SK-N-SH (cell line): Measurements from ENCODE around the gene C14orf132. TPM values are rescaled to one million over a fixed set of nuclear protein-coding genes. Genes with fewer than 3 reads are reported as not detected.

Source experiments
- CTCF ChIA-PET: fragments of 300-600, 350-600 bp; formaldehyde crosslinking; extraction: SDS; loops from one replicate; lab custom pipeline; 2021; lab: Yijun Ruan, JAX
- POLR2A ChIA-PET: fragments of 350-600 bp; sonication (Branson Sonifier 250); formaldehyde crosslinking; extraction: SDS; loops from one replicate; lab custom pipeline; 2020; ENCODE audit warnings: antibody characterized with exemption, inconsistent platforms; lab: Yijun Ruan, JAX
- DNase-seq: peaks from one replicate; pipeline ENCODE4 v3.0.0; 2012
- H2AFZ ChIP-seq: fragments of 200-600 bp; sonication (generic); 2 replicates; pipeline ENCODE4 v1.8.1; 2016; ENCODE audit warnings: antibody characterized with exemption, mild to moderate bottlenecking, low read depth
- H3F3A ChIP-seq: fragments of 200-600 bp; sonication (generic); replicated peaks from 2 replicates; pipeline ENCODE3; 2016; ENCODE audit warnings: antibody characterized with exemption, mild to moderate bottlenecking; ENCODE audit not compliant: insufficient read depth
- H3K27ac ChIP-seq, 2 experiments: fragments of 200-500 bp in 1 of 2; fragments of 200-600 bp in 1 of 2; sonication (Bioruptor generic) in 1 of 2; sonication (generic), shearing (Covaris generic) in 1 of 2; 2 replicates each; pipeline versions ENCODE4 v1.5.1 to v1.6.1; 2014 to 2016; ENCODE audit warnings: low read depth in 2 of 2, inconsistent platforms in 1 of 2, low read length in 1 of 2, mild to moderate bottlenecking in 1 of 2, mixed read lengths in 1 of 2
- H3K27me3 ChIP-seq: fragments of 200-600 bp; sonication (generic), shearing (Covaris generic); 2 replicates; pipeline ENCODE4 v1.6.1; 2016; ENCODE audit warnings: mixed run types; ENCODE audit not compliant: insufficient read depth
- H3K36me3 ChIP-seq, 2 experiments: fragments of 200-500 bp in 1 of 2; fragments of 200-600 bp in 1 of 2; sonication (Bioruptor generic) in 1 of 2; sonication (generic) in 1 of 2; replicated peaks in 1 of 2; 2 replicates each; pipeline versions ENCODE3 to v1.5.1; 2014 to 2016; ENCODE audit warnings: low read length in 1 of 2, mild to moderate bottlenecking in 1 of 2; ENCODE audit not compliant: insufficient read depth in 2 of 2, control insufficient read depth in 1 of 2
- H3K4me1 ChIP-seq, 2 experiments: fragments of 200-500 bp in 1 of 2; fragments of 200-600 bp in 1 of 2; sonication (Bioruptor generic) in 1 of 2; sonication (generic), shearing (Covaris generic) in 1 of 2; 2 replicates each; pipeline versions ENCODE4 v1.5.1 to v1.6.1; 2014 to 2016; ENCODE audit warnings: low read depth in 1 of 2, low read length in 1 of 2, mixed run types in 1 of 2; ENCODE audit not compliant: insufficient read depth in 2 of 2, control insufficient read depth in 1 of 2
- H3K4me2 ChIP-seq: fragments of 200-600 bp; sonication (generic), shearing (Covaris generic); 2 replicates; pipeline ENCODE4 v1.6.1; 2017; ENCODE audit warnings: mixed run types
- H3K4me3 ChIP-seq, 2 experiments: fragments of 200-500 bp in 1 of 2; fragments of 200-600 bp in 1 of 2; sonication (Bioruptor generic) in 1 of 2; sonication (generic), shearing (Covaris generic) in 1 of 2; 2 replicates each; pipeline versions ENCODE4 v1.5.1 to v1.8.1; 2014 to 2016; ENCODE audit warnings: low read depth in 2 of 2, inconsistent platforms in 1 of 2, low read length in 1 of 2, mild to moderate bottlenecking in 1 of 2, mixed read lengths in 1 of 2, moderate library complexity in 1 of 2
- H3K79me2 ChIP-seq: fragments of 200-600 bp; sonication (generic); 2 replicates; pipeline ENCODE4 v1.8.1; 2017; ENCODE audit warnings: mild to moderate bottlenecking; ENCODE audit not compliant: insufficient read depth
- H3K9ac ChIP-seq: fragments of 200-600 bp; sonication (generic); 2 replicates; pipeline ENCODE4 v1.6.1; 2017; ENCODE audit warnings: mixed run types
- H3K9me2 ChIP-seq: fragments of 200-600 bp; sonication (generic); 2 replicates; pipeline ENCODE4 v1.6.1; 2017; ENCODE audit warnings: mixed run types
- H3K9me3 ChIP-seq: fragments of 200-600 bp; sonication (generic); 2 replicates; pipeline ENCODE4 v1.6.1; 2017; ENCODE audit warnings: mixed run types, mild to moderate bottlenecking, moderate library complexity
- H4K20me1 ChIP-seq: fragments of 200-600 bp; sonication (generic); 2 replicates; pipeline ENCODE4 v1.6.1; 2017; ENCODE audit warnings: mild to moderate bottlenecking, mixed run types; ENCODE audit not compliant: insufficient read depth
- CHD2 ChIP-seq: fragments of 150-350 bp; IDR thresholded peaks from 2 replicates; pipeline ENCODE4 v1.6.1; 2018; ENCODE audit warnings: low read length; ENCODE audit not compliant: partially characterized antibody
- CTCF ChIP-seq: fragments of 200-600 bp; sonication (generic); IDR thresholded peaks from 2 replicates; pipeline ENCODE4 v1.6.1; 2017; ENCODE audit warnings: antibody characterized with exemption, mild to moderate bottlenecking, moderate library complexity
- EZH2phosphoT487 ChIP-seq: fragments of 200-600 bp; sonication (generic); IDR thresholded peaks from 2 replicates; pipeline ENCODE4 v1.6.1; 2017; ENCODE audit warnings: low read depth, mixed run types, mild to moderate bottlenecking, antibody characterized with exemption, moderate library complexity, borderline replicate concordance
- FOXM1 ChIP-seq: IDR thresholded peaks from 2 replicates; pipeline ENCODE4 v1.4.0; 2012; ENCODE audit warnings: low read depth, mild to moderate bottlenecking
- GABPA ChIP-seq: IDR thresholded peaks from 2 replicates; pipeline ENCODE4 v1.4.0; 2012; ENCODE audit warnings: low read depth, mild to moderate bottlenecking
- MEF2A ChIP-seq: IDR thresholded peaks from 2 replicates; pipeline ENCODE4 v1.4.0; 2012; ENCODE audit warnings: low read depth, borderline replicate concordance
- MXI1 ChIP-seq: IDR thresholded peaks from 2 replicates; pipeline ENCODE4 v1.6.1; 2012; ENCODE audit warnings: mild to moderate bottlenecking, low read depth, low read length, improper control_type of control experiment
- NRF1 ChIP-seq: IDR thresholded peaks from 2 replicates; pipeline ENCODE4 v1.6.1; 2012; ENCODE audit warnings: low read depth, mild to moderate bottlenecking, low read length
- PBX3 ChIP-seq: IDR thresholded peaks from 2 replicates; pipeline ENCODE4; 2012
- POLR2AphosphoS5 ChIP-seq: IDR thresholded peaks from 2 replicates; pipeline ENCODE4 v1.6.1; 2012; ENCODE audit warnings: low read depth, low read length
- RAD21 ChIP-seq: IDR thresholded peaks from 2 replicates; pipeline ENCODE4 v1.6.1; 2012; ENCODE audit warnings: mild to moderate bottlenecking, low read length
- RXRA ChIP-seq: IDR thresholded peaks from 2 replicates; pipeline ENCODE4 v1.4.0; 2012; ENCODE audit warnings: low read depth, mild to moderate bottlenecking, borderline replicate concordance
- SIN3A ChIP-seq: IDR thresholded peaks from 2 replicates; pipeline ENCODE4 v1.6.1; 2012; ENCODE audit warnings: low read depth, mild to moderate bottlenecking, low read length, moderate library complexity, borderline replicate concordance
- TAF1 ChIP-seq: IDR thresholded peaks from 2 replicates; pipeline ENCODE4 v1.6.1; 2012; ENCODE audit warnings: low read depth, mild to moderate bottlenecking, low read length, moderate library complexity, borderline replicate concordance
- WGBS: methylation state at CpG from one replicate; pipeline ENCODE4 v1.1.6; 2017; ENCODE audit warnings: low lambda C conversion rate; 5-methylcytosine and 5-hydroxymethylcytosine counted together
- polyA plus RNA-seq, 3 experiments: library from polyadenylated mRNA; depleted of rRNA; stranded (reverse); fragments of >200 nt; gene quantifications; 2 replicates each; pipeline ENCODE4 v1.2.3, GENCODE V29; 2012
- TF ChIP-seq, protein P1 (sequence below): IDR thresholded peaks from 2 replicates; pipeline ENCODE4 v1.6.1; 2012; ENCODE audit warnings: mild to moderate bottlenecking, low read depth, low read length, moderate library complexity
- TF ChIP-seq, protein P2 (sequence below): fragments of 150-350 bp; IDR thresholded peaks from 2 replicates; pipeline ENCODE4 v1.6.1; 2016; ENCODE audit warnings: mild to moderate bottlenecking, low read depth, low read length

C14orf132 gene
- polyA plus RNA-seq, 1 of the 3 experiments (the other 2 are of a cell fraction), result 5.5 TPM

- no peaks in the 10 kb centered on the region for H3K9me3 ChIP-seq
Observed at GRCh38 chr14:96097752-96098151, 58.6 kb downstream of the C14orf132 start.

DNA sequence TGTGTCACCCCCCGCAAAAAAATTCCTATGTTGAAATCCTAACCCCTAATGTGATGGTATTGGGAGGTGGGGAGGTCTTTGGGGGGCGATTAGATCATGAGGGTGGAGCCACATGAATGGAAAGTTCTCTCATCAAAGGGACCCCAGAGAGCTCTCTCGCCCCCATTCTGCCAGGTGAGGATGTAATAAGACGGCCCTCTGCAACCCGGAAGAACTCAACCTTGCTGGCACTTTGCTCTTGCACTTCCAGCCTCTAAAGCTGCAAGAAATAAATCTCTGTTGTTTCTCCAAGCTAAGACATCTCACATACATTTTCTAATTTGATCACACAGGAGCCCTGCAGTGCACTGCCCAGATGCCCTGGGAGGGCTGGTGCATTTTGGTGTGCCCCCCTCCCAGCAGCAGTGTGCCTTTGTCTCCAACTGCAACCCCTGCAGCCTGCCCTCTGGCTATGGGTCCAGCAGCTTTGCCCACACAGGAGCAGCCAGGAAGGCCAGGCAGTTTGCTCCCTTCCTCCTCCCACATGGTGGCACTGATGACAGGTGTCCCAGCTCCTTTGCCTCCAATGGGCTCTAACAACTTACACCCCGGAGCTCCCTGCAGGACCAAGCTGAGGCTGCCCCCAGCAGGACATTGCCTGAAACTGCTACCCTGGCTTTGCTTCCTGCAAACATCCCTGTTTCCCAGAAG is 59.3 kb downstream of the C14orf132 start:
- no peak overlapping the region for H2AFZ ChIP-seq
- ChIA-PET CTCF (interaction anchor here (0.6 to 37.1 kb wide), 56 partner anchors 9 to 663 kb away, joined by 3 to 920 read pairs (median 4); partner anchors contain the start of genes C14orf132 and TUNAR), POLR2A (interaction anchor here (0.9 to 3.6 kb wide), 4 partner anchors 59 to 175 kb away, joined by 3 to 16 read pairs (median 6); partner anchors contain the start of gene C14orf132)
- TF ChIP-seq PBX3, result no peak
- peak; percentile 95 for TF ChIP-seq RAD21
- TF ChIP-seq CHD2, result no peak
- TF ChIP-seq, protein P1, sequence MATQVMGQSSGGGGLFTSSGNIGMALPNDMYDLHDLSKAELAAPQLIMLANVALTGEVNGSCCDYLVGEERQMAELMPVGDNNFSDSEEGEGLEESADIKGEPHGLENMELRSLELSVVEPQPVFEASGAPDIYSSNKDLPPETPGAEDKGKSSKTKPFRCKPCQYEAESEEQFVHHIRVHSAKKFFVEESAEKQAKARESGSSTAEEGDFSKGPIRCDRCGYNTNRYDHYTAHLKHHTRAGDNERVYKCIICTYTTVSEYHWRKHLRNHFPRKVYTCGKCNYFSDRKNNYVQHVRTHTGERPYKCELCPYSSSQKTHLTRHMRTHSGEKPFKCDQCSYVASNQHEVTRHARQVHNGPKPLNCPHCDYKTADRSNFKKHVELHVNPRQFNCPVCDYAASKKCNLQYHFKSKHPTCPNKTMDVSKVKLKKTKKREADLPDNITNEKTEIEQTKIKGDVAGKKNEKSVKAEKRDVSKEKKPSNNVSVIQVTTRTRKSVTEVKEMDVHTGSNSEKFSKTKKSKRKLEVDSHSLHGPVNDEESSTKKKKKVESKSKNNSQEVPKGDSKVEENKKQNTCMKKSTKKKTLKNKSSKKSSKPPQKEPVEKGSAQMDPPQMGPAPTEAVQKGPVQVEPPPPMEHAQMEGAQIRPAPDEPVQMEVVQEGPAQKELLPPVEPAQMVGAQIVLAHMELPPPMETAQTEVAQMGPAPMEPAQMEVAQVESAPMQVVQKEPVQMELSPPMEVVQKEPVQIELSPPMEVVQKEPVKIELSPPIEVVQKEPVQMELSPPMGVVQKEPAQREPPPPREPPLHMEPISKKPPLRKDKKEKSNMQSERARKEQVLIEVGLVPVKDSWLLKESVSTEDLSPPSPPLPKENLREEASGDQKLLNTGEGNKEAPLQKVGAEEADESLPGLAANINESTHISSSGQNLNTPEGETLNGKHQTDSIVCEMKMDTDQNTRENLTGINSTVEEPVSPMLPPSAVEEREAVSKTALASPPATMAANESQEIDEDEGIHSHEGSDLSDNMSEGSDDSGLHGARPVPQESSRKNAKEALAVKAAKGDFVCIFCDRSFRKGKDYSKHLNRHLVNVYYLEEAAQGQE, result no peak
- TF ChIP-seq EZH2phosphoT487, result no peak
- peak; percentile 73; the same call in 1 of the 2 replicates for TF ChIP-seq MXI1
- no peak for TF ChIP-seq FOXM1

More at GRCh38 chr14:96097752-96098151, 58.6 kb downstream of the C14orf132 start:
- WGBS, result 86% methylated on average over 7 of the region's 7 CpGs
- no peaks in the 10 kb centered on the region for H3K27me3 ChIP-seq
- H3K27ac ChIP-seq, result peak overlapping the region in 1 of 2 experiments; percentile 91; a peak in 2 of 4 replicates
- H4K20me1 ChIP-seq, result no peaks in the 10 kb centered on the region
- no peaks in the 10 kb centered on the region for H3F3A ChIP-seq
- TF ChIP-seq SIN3A (no peak), RXRA (no peak), MEF2A (no peak), EZH2phosphoT487 (no peak), GABPA (no peak), TAF1 (no peak), POLR2AphosphoS5 (no peak), CTCF (no peak), NRF1 (no peak)
- TF ChIP-seq, protein P2, sequence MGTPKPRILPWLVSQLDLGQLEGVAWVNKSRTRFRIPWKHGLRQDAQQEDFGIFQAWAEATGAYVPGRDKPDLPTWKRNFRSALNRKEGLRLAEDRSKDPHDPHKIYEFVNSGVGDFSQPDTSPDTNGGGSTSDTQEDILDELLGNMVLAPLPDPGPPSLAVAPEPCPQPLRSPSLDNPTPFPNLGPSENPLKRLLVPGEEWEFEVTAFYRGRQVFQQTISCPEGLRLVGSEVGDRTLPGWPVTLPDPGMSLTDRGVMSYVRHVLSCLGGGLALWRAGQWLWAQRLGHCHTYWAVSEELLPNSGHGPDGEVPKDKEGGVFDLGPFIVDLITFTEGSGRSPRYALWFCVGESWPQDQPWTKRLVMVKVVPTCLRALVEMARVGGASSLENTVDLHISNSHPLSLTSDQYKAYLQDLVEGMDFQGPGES, result no peak
- ChIA-PET POLR2A (interaction anchor here (0.9 to 3.6 kb wide), 3 partner anchors 58 to 176 kb away, joined by 5 to 16 read pairs (median 6); partner anchors contain the start of gene C14orf132), CTCF (interaction anchor here (0.7 to 37.1 kb wide), 26 partner anchors 8 to 589 kb away, joined by 3 to 920 read pairs (median 8); partner anchors contain the start of genes C14orf132 and TUNAR)
- no peaks in the 10 kb centered on the region for H3K9me2 ChIP-seq
- no peak overlapping the region for H3K4me2 ChIP-seq
- no peaks in the 10 kb centered on the region for H3K36me3 ChIP-seq
- no peak overlapping the region for H2AFZ ChIP-seq
- H3K4me1 ChIP-seq, result peaks cover 11 to 67% of the 10 kb centered on the region in 2 experiments; a peak in 2 of 4 replicates
- no peaks in the 10 kb centered on the region for H3K79me2 ChIP-seq
- no peak overlapping the region for H3K9ac ChIP-seq
- H3K4me3 ChIP-seq, result no peak overlapping the region
- no peak for DNase-seq

More for the DNA sequence above, 59.3 kb downstream of the C14orf132 start:
- Histone ChIP-seq H3K27me3 (no peaks in the 10 kb centered on the region), H3K9me3 (no peaks in the 10 kb centered on the region), H4K20me1 (no peaks in the 10 kb centered on the region), H3F3A (no peaks in the 10 kb centered on the region), H3K79me2 (no peaks in the 10 kb centered on the region), H3K9me2 (no peaks in the 10 kb centered on the region), H3K36me3 (no peaks in the 10 kb centered on the region), H3K27ac (peak overlapping the region in 1 of 2 experiments; percentile 91; a peak in 2 of 4 replicates), H3K4me2 (no peak overlapping the region), H3K4me3 (no peak overlapping the region; a peak in 1 of 4 replicates), H3K9ac (no peak overlapping the region), H3K4me1 (peaks cover 11 to 63% of the 10 kb centered on the region in 2 experiments; a peak in 2 of 4 replicates)
- peak; percentile 70 for DNase-seq
- WGBS, result 58% methylated on average over 5 of the region's 6 CpGs
